ENCODE measurements around the gene MIB1. TPM values are rescaled to one million over a fixed set of nuclear protein-coding genes. Genes with fewer than 3 reads are reported as not detected.

MIB1 gene
- total and polyA plus RNA-seq, 2 donors (not counting 1 experiment from before 2014, with no cell fraction given), result 22.3 to 51.0 TPM

DNA sequence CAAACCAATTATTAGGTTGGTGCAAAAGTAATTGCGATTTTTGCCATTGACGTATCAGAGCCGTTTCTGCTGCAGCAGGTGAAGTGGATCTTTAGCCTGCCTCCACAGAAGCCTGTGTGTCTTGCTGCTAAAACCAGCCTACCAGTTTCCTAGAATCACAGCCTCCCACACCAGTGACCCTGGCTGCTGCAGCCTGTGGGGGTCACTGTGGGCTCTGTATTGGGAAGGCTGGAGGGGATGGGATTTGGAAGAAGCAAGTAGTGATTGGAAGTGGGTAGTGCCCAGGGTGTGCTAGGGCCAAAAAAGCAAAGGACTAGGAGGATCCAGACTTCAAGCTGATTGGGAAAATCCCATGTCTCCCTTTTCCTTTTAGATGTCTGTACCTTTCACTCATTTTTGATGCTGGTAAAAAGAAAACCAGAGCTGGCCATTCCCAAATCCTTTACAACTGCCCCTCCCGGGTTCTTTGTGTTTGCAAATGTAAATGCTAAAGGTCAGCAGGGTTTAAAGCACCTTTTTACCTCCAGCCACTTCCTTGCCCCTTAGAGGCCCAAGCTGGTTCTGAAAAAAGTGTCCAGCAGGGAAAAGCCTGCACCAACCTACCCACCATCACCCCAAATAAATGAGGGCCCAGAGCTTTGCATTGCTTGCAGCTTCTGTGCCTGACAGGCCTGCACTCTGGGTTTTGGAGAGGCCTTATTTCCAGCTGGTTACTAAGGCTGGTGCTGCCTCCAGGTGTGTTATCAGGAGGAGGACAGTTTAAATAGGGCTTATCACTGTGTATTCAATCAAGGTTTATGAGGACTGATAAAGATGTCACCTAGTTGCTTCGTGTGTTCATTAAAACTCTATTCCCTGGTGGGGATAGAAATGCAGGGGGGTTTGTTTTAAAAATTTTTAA lies 172.0 kb downstream of the MIB1 start:
- no peak overlapping the region for H3K4me3 ChIP-seq (replicated peaks in 1 of 4; ENCODE audit: control extremely low read depth in 1 of 4, insufficient read depth in 1 of 4, low read depth in 3 of 4, low read length in 4 of 4)
- no peaks in the 10 kb centered on the region for H4K20me1 ChIP-seq (ENCODE audit: control insufficient read depth, extremely low read depth, insufficient read depth, low read length)
- no peaks in the 10 kb centered on the region for H3K9me3 ChIP-seq (ENCODE audit: control insufficient read depth, insufficient read depth, low read depth, low read length)
- no peak overlapping the region for H3K4me2 ChIP-seq (ENCODE audit: extremely low read depth, insufficient read depth, low read length)
- no peaks in the 10 kb centered on the region for H3K27me3 ChIP-seq (ENCODE audit: control insufficient read depth, insufficient read depth, low read length)
- H3K9ac ChIP-seq (ENCODE audit: insufficient read depth, low read length), result no peak overlapping the region
- no peaks in the 10 kb centered on the region for H3K36me3 ChIP-seq (ENCODE audit: control insufficient read depth, insufficient read depth, low read length)
- no peaks in the 10 kb centered on the region for H3K4me1 ChIP-seq (ENCODE audit: control insufficient read depth, extremely low read depth, insufficient read depth, low read length)
- no peak for DNase-seq (ENCODE audit: low read depth in 2 of 2)
- no peak overlapping the region for H2AFZ ChIP-seq (ENCODE audit: low read length)
- TF ChIP-seq EZH2 (IDR thresholded peaks at IDR 0.05; ENCODE audit: low read length, missing control alignments), result no peak
- TF ChIP-seq, protein P1, sequence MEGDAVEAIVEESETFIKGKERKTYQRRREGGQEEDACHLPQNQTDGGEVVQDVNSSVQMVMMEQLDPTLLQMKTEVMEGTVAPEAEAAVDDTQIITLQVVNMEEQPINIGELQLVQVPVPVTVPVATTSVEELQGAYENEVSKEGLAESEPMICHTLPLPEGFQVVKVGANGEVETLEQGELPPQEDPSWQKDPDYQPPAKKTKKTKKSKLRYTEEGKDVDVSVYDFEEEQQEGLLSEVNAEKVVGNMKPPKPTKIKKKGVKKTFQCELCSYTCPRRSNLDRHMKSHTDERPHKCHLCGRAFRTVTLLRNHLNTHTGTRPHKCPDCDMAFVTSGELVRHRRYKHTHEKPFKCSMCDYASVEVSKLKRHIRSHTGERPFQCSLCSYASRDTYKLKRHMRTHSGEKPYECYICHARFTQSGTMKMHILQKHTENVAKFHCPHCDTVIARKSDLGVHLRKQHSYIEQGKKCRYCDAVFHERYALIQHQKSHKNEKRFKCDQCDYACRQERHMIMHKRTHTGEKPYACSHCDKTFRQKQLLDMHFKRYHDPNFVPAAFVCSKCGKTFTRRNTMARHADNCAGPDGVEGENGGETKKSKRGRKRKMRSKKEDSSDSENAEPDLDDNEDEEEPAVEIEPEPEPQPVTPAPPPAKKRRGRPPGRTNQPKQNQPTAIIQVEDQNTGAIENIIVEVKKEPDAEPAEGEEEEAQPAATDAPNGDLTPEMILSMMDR (conservative IDR thresholded peaks at IDR 0.05 in 1 of 2, IDR thresholded peaks at IDR 0.05 in 1 of 2; ENCODE audit: low read depth in 1 of 2, low read length in 2 of 2), result no peak
- no peak overlapping the region for H3K27ac ChIP-seq (ENCODE audit: insufficient read depth, low read length)
- no peaks in the 10 kb centered on the region for H3K79me2 ChIP-seq (ENCODE audit: control insufficient read depth, insufficient read depth, low read length)

DNA sequence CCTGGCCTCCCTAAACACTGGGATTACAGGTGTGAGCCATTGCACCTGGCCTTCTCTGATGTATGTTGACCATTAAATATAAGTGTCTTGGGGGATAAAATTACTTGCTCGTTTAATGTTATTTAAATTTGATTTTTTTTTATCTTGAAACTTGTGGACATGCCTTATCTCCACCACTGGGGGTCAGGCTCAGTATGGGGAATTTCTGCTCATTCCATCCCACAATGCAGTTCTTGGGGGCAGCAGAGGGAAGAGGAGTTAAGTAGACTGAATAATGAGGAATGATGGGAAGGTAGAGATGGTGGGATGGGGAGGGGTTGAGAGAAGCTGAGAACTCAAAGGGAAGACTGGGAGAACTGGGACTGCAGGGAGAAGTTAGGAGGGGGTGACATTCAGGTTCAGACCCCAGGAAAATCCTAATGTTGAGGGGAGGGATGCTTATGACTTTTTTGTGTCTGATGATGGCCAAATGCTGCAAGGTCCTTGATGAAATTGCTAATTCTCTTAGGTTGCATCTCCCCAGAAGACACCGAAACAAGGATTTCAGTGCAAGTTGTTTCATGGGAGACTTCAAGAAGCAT lies 174.2 kb downstream of the MIB1 start:
- DNase-seq (ENCODE audit: low read depth in 2 of 2), result peak; percentile 61 to 72
- H2AFZ ChIP-seq (ENCODE audit: low read length), result no peak overlapping the region
- no peaks in the 10 kb centered on the region for H4K20me1 ChIP-seq (ENCODE audit: control insufficient read depth, extremely low read depth, insufficient read depth, low read length)
- no peak overlapping the region for H3K27ac ChIP-seq (ENCODE audit: insufficient read depth, low read length)
- no peaks in the 10 kb centered on the region for H3K4me1 ChIP-seq (ENCODE audit: control insufficient read depth, extremely low read depth, insufficient read depth, low read length)
- no peak overlapping the region for H3K4me3 ChIP-seq (replicated peaks in 1 of 4; ENCODE audit: control extremely low read depth in 1 of 4, insufficient read depth in 1 of 4, low read depth in 3 of 4, low read length in 4 of 4)
- no peaks in the 10 kb centered on the region for H3K79me2 ChIP-seq (ENCODE audit: control insufficient read depth, insufficient read depth, low read length)
- no peak overlapping the region for H3K9ac ChIP-seq (ENCODE audit: insufficient read depth, low read length)
- H3K9me3 ChIP-seq (ENCODE audit: control insufficient read depth, insufficient read depth, low read depth, low read length), result no peaks in the 10 kb centered on the region
- TF ChIP-seq EZH2 (IDR thresholded peaks at IDR 0.05; ENCODE audit: low read length, missing control alignments), result no peak
- TF ChIP-seq, protein P1 (conservative IDR thresholded peaks at IDR 0.05 in 1 of 2, IDR thresholded peaks at IDR 0.05 in 1 of 2; ENCODE audit: low read depth in 1 of 2, low read length in 2 of 2), result peak; percentile 66 to 74
- no peak overlapping the region for H3K4me2 ChIP-seq (ENCODE audit: extremely low read depth, insufficient read depth, low read length)
- H3K36me3 ChIP-seq (ENCODE audit: control insufficient read depth, insufficient read depth, low read length), result no peaks in the 10 kb centered on the region
- H3K27me3 ChIP-seq (ENCODE audit: control insufficient read depth, insufficient read depth, low read length), result no peaks in the 10 kb centered on the region

DNA sequence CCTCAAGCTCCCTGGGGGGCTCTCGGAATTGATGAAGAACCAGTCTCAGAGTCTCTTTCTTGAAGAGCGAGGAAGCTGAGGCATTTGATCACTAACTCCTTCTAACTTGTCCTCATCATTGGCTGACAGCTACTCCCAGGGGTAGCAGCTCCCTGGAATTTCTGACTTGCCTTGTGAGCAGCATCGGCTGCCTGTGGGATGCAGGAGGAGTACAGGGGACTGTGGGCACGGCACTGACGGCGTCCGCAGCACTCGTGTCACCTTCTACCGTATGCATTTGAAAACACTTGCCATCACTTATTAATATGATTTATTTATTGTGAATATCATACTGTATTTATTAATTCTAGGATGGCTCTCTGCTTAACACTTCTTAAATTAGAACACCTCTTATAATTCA lies 175.0 kb downstream of the MIB1 start:
- no peaks in the 10 kb centered on the region for H3K27me3 ChIP-seq (ENCODE audit: control insufficient read depth, insufficient read depth, low read length)
- no peaks in the 10 kb centered on the region for H3K9me3 ChIP-seq (ENCODE audit: control insufficient read depth, insufficient read depth, low read depth, low read length)
- no peaks in the 10 kb centered on the region for H3K79me2 ChIP-seq (ENCODE audit: control insufficient read depth, insufficient read depth, low read length)
- no peaks in the 10 kb centered on the region for H3K4me1 ChIP-seq (ENCODE audit: control insufficient read depth, extremely low read depth, insufficient read depth, low read length)
- DNase-seq (ENCODE audit: low read depth in 2 of 2), result no peak
- H2AFZ ChIP-seq (ENCODE audit: low read length), result no peak overlapping the region
- H3K27ac ChIP-seq (ENCODE audit: insufficient read depth, low read length), result no peak overlapping the region
- no peak overlapping the region for H3K4me3 ChIP-seq (replicated peaks in 1 of 4; ENCODE audit: control extremely low read depth in 1 of 4, insufficient read depth in 1 of 4, low read depth in 3 of 4, low read length in 4 of 4)
- no peak overlapping the region for H3K9ac ChIP-seq (ENCODE audit: insufficient read depth, low read length)
- TF ChIP-seq, protein P1 (conservative IDR thresholded peaks at IDR 0.05 in 1 of 2, IDR thresholded peaks at IDR 0.05 in 1 of 2; ENCODE audit: low read depth in 1 of 2, low read length in 2 of 2), result no peak
- TF ChIP-seq EZH2 (IDR thresholded peaks at IDR 0.05; ENCODE audit: low read length, missing control alignments), result no peak
- no peaks in the 10 kb centered on the region for H4K20me1 ChIP-seq (ENCODE audit: control insufficient read depth, extremely low read depth, insufficient read depth, low read length)
- H3K4me2 ChIP-seq (ENCODE audit: extremely low read depth, insufficient read depth, low read length), result no peak overlapping the region
- H3K36me3 ChIP-seq (ENCODE audit: control insufficient read depth, insufficient read depth, low read length), result no peaks in the 10 kb centered on the region

Data from fibroblast of lung (primary cell).